Measurements from ENCODE around the gene NAV1. TPM values are rescaled to one million over a fixed set of nuclear protein-coding genes. Genes with fewer than 3 reads are reported as not detected.

NAV1 gene
- total RNA-seq, 4 donors from 2014 or later, result 13.3 to 29.7 (median 24.1) TPM

GRCh38 chr1:201556841-201557571 is 18.1 kb downstream of the NAV1 start:
- Histone ChIP-seq H3K27me3 (no peaks in the 10 kb centered on the region), H3K4me1 (peaks cover 3 to 49% of the 10 kb centered on the region in 2 donors), H3K9me3 (no peaks in the 10 kb centered on the region), H3K4me3 (replicated peaks in 1 of 3) (no peak overlapping the region), H3K27ac (no peak overlapping the region), H3K36me3 (no peaks in the 10 kb centered on the region)
- intact Hi-C loops (cut with DNase I), result no loop called here
- TF ChIP-seq CTCF (IDR thresholded peaks at IDR 0.05), result no peak
- no peak for TF ChIP-seq POLR2A (IDR thresholded peaks at IDR 0.05)
- 36 to 51% methylated on average over 5 of the region's 5 CpGs for WGBS, 2 donors
- no peak for DNase-seq

GRCh38 chr1:201557572-201557958 is 18.6 kb downstream of the NAV1 start:
- TF ChIP-seq POLR2A (IDR thresholded peaks at IDR 0.05), result no peak
- no peak for TF ChIP-seq CTCF (IDR thresholded peaks at IDR 0.05)
- H3K27me3 ChIP-seq, result no peaks in the 10 kb centered on the region
- peaks cover 3 to 55% of the 10 kb centered on the region in 2 donors for H3K4me1 ChIP-seq
- H3K36me3 ChIP-seq, result no peaks in the 10 kb centered on the region
- no peak overlapping the region for H3K27ac ChIP-seq
- 68 to 70% methylated on average over 7 of the region's 7 CpGs for WGBS, 2 donors
- no peak for DNase-seq
- intact Hi-C loops (cut with DNase I), result no loop called here
- no peaks in the 10 kb centered on the region for H3K9me3 ChIP-seq
- no peak overlapping the region for H3K4me3 ChIP-seq (replicated peaks in 1 of 3)

DNA sequence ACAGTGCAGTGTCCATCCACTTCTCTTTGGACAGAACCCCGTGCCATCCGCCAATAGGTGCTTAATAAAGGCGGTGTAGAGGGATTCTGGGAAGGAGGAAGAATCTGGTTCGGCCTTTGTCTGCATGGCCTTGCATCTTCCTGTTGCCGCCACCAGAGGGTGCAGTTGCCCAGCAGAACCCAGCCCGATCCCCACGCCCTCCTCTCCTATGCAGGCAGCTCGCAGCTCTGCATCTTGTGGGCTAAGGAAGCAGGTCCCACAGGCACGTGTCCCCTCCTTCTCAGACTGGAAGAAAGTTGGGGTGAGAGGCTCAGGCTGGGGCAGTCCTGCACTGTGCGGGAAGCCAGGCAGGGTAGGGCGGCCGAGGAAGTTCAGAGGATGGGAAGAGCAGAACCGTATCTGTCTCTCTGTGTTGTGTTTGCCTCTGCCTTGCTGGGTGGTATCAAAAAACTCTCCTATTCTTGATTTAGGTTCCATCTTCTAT is 20.8 kb downstream of the NAV1 start:
- Histone ChIP-seq H3K4me1 (peaks cover 0 to 54% of the 10 kb centered on the region in 2 donors), H3K36me3 (no peaks in the 10 kb centered on the region), H3K27me3 (no peaks in the 10 kb centered on the region), H3K4me3 (replicated peaks in 1 of 3) (no peak overlapping the region), H3K27ac (no peak overlapping the region), H3K9me3 (no peaks in the 10 kb centered on the region)
- 10 to 13% methylated on average over 11 to 13 of the region's 13 CpGs for WGBS, 2 donors
- intact Hi-C loops (cut with DNase I), result loop anchor here (1.0 to 5.0 kb wide), 2 partner anchors 145 to 233 kb away; no protein-coding TSS in a partner anchor
- peak; percentile 78 to 79 for DNase-seq
- TF ChIP-seq CTCF (IDR thresholded peaks at IDR 0.05) (peak; percentile 90 to 99 (median 96)), POLR2A (IDR thresholded peaks at IDR 0.05) (no peak)

DNA sequence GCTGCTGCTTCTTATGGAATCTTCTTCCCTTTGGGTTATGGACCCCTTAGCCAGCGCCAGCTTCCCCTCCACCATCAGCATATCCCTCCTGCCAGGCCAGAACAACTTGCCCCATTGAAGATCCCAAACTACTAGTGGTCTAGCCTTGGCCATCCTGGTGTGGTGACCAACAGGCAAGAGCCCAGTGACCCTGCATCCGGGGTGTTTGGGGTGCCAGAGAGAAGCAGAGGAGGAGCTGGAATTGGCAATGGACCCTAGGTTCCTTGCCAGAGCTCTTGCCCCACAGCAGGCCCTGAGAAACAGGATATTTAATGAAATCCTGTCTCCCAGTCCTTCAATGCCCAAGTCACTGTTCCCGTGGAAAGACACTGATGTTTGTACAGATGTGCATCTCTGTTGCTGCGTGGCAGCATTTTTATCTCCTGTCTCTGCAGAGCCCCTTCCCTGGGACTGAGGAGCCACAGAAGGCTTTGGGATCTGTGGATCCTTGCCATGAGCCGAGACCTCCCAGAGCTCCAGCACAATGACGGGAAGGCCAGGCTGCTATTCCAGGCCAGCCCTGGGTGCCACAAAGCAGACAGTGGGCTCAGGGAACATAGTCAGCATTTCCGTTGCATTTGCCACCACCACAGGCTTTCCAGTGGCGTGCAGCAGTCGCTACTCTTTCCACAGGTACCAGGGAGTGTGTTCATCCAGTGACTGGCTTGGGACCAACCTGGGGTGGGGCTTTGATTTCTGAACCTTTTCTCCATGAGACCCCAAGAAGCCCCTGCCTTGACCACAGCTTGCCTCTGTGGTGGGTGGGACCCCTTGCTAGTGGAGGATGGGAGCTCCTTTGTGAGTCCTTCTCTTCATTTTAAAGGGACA is 21.6 kb downstream of the NAV1 start:
- H3K4me1 ChIP-seq, result peaks cover 0 to 50% of the 10 kb centered on the region in 2 donors
- no peak overlapping the region for H3K4me3 ChIP-seq (replicated peaks in 1 of 3)
- H3K36me3 ChIP-seq, result no peaks in the 10 kb centered on the region
- WGBS, 2 donors, result 81 to 89% methylated on average over 7 to 9 of the region's 9 CpGs
- no peaks in the 10 kb centered on the region for H3K27me3 ChIP-seq
- no peaks in the 10 kb centered on the region for H3K9me3 ChIP-seq
- DNase-seq, result no peak
- TF ChIP-seq CTCF (IDR thresholded peaks at IDR 0.05) (no peak), POLR2A (IDR thresholded peaks at IDR 0.05) (no peak)
- intact Hi-C loops (cut with DNase I), result loop anchor here (5.0 kb wide), 1 partner anchor 232 kb away; no protein-coding TSS in a partner anchor
- H3K27ac ChIP-seq, result no peak overlapping the region
